K562 (cell line): ENCODE measurements around the gene EPB42. TPM values are rescaled to one million over a fixed set of nuclear protein-coding genes. Genes with fewer than 3 reads are reported as not detected.

Experiments
- CBX3 ChIP-seq, 2 experiments: IDR thresholded peaks; 1 replicate in 1 of 2; 2 replicates in 1 of 2; pipeline ENCODE4 v1.6.1; 2012; ENCODE audit warnings: inconsistent platforms in 2 of 2, low read length in 2 of 2, borderline replicate concordance in 1 of 2, control low read depth in 1 of 2
- CC2D1A ChIP-seq: fragments of 450-650 bp; IDR thresholded peaks from 2 replicates; pipeline ENCODE4 v1.6.1; 2017; ENCODE audit warnings: mild to moderate bottlenecking
- ELK3 ChIP-seq: fragments of 450-650 bp; formaldehyde crosslinking; IDR thresholded peaks from 2 replicates; pipeline ENCODE4 v1.4.0; 2020; ENCODE audit warnings: mild to moderate bottlenecking
- ETV1 ChIP-seq: fragments of 450-650 bp; conservative IDR thresholded peaks from 2 replicates; pipeline ENCODE4 v1.6.1; 2016; ENCODE audit warnings: missing genetic modification characterization, control low read depth, low read depth, missing compliant biosample characterization
- EZH2 ChIP-seq: IDR thresholded peaks from 2 replicates; pipeline ENCODE4 v1.6.1; 2012; ENCODE audit warnings: low read depth, mild to moderate bottlenecking, inconsistent platforms, low read length, borderline replicate concordance
- HMG20A ChIP-seq: fragments of 450-650 bp; formaldehyde crosslinking; conservative IDR thresholded peaks from 2 replicates; pipeline ENCODE4 v1.4.0; 2020; ENCODE audit warnings: mild to moderate bottlenecking, mixed read lengths
- HNRNPK ChIP-seq: fragments of 200-400 bp; formaldehyde crosslinking; IDR thresholded peaks from one replicate; pipeline ENCODE4 v1.6.1; 2018; ENCODE audit warnings: mild to moderate bottlenecking, low read depth, low read length; ENCODE audit not compliant: poor library complexity, severe bottlenecking
- HNRNPUL1 ChIP-seq: fragments of 200-400 bp; formaldehyde crosslinking; IDR thresholded peaks from 2 replicates; pipeline ENCODE4 v1.6.1; 2017; ENCODE audit warnings: low read length
- LEF1 ChIP-seq: fragments of 450-650 bp; IDR thresholded peaks from 2 replicates; pipeline ENCODE4 v1.6.1; 2016; ENCODE audit warnings: mild to moderate bottlenecking
- POLR3A ChIP-seq: IDR thresholded peaks from 2 replicates; pipeline ENCODE4 v1.6.1; 2011; ENCODE audit warnings: borderline replicate concordance, mild to moderate bottlenecking, moderate library complexity; ENCODE audit not compliant: insufficient read length, insufficient read depth; ENCODE audit errors: extremely low read depth
- PRMT5 ChIP-seq: sonication (generic); formaldehyde crosslinking; IDR thresholded peaks from 2 replicates; pipeline ENCODE4 v1.5.0; 2020; ENCODE audit warnings: missing genetic modification reagents
- RNF2 ChIP-seq: sonication (generic); IDR thresholded peaks from 2 replicates; pipeline ENCODE4 v1.6.1; 2016
- SAP30 ChIP-seq: fragments of 200-600 bp; sonication (generic); IDR thresholded peaks from 2 replicates; pipeline ENCODE4 v1.6.1; 2012; ENCODE audit warnings: borderline replicate concordance, low read depth, mild to moderate bottlenecking, moderate library complexity, low read length, control low read depth, inconsistent platforms; ENCODE audit not compliant: insufficient read depth, poor library complexity, severe bottlenecking
- ZFP1 ChIP-seq: fragments of 450-650 bp; formaldehyde crosslinking; IDR thresholded peaks from 2 replicates; pipeline ENCODE4 v1.4.0; 2020; ENCODE audit warnings: mild to moderate bottlenecking, mixed read lengths
- ZNF316 ChIP-seq: fragments of 450-650 bp; IDR thresholded peaks from 2 replicates; pipeline ENCODE4 v1.6.1; 2016
- ZNF436 ChIP-seq: fragments of 250-450, 450-650 bp; sonication (Bioruptor Pico); formaldehyde crosslinking; IDR thresholded peaks from 2 replicates; pipeline ENCODE4 v1.7.0; 2020; ENCODE audit warnings: mild to moderate bottlenecking
- ZNF668 ChIP-seq: fragments of 250-450 bp; sonication (Bioruptor Pico); IDR thresholded peaks from 2 replicates; pipeline ENCODE4 v1.8.0; 2022; ENCODE audit warnings: mild to moderate bottlenecking, inconsistent platforms
- ZNF699 ChIP-seq: fragments of 250-450 bp; sonication (Bioruptor Pico); IDR thresholded peaks from 2 replicates; pipeline ENCODE4 v1.8.0; 2021; ENCODE audit warnings: mild to moderate bottlenecking, moderate library complexity; ENCODE audit not compliant: insufficient replicate concordance
- polyA plus RNA-seq, 8 experiments: library from polyadenylated mRNA; depleted of rRNA in 4 of 8; stranded (reverse) in 5 of 8; unstranded in 3 of 8; fragments of >200 nt; fragmentation: Nextera tagmentation in 2 of 8; fragmentation: Illumina TruSeq in 1 of 8; extraction: Ambion mirVana in 2 of 8; extraction: Trizol in 1 of 8; gene quantifications; 2 replicates each; pipeline versions ENCODE4 v1.2.1 to v1.2.3, GENCODE V29; 2011 to 2014; ENCODE audit warnings: inconsistent platforms in 1 of 8, missing spikeins in 1 of 8
- total RNA-seq, 7 experiments: library from RNA; depleted of rRNA in 6 of 7; stranded (reverse); fragments of >200 nt in 6 of 7; fragmentation: Illumina TruSeq in 2 of 7; extraction: Trizol in 2 of 7; gene quantifications; 2 replicates each; pipeline versions ENCODE4 v1.2.1 to v1.2.3, GENCODE V29; 2011 to 2021; ENCODE audit warnings: low replicate concordance in 1 of 7
- TF ChIP-seq, protein P1 (sequence below): fragments of 450-650 bp; IDR thresholded peaks from 2 replicates; pipeline ENCODE4 v1.6.1; 2016; ENCODE audit warnings: borderline replicate concordance

The EPB42 gene
- total and polyA plus RNA-seq, 9 of the 15 experiments (the other 6 are each of a cell fraction or from before 2014, with no cell fraction given) = 0.38 to 2.3 (median 1.4) TPM

DNA sequence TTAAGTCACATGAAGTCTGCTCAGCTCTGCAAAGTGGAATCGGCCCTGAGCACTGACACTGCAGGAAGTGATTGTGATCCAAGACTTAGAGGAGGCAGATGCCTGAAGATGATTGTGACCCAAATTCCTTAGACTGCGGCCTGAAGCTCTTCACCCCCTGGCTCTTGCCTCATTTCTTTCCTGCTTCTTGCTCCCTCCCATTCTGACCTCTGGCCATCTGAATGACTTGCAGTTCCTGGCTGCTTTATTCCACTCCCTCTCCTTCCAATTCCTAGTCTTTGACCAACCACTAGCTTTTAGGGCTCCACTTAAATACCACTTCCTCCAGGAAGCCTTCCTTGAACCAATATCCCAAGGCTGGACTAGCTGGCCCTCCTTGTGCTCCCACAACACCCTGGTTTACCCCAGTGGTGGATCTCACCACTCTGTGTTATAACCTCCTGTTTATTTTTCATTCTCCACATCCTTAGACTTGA lies 9.9 kb upstream of the EPB42 start (continued):
- 0 out of 2 replicates have a peak, but pooled peaks have one; percentile 10 for TF ChIP-seq CC2D1A
- TF ChIP-seq ZNF316 = peak; percentile 95
- peak; percentile 88 for TF ChIP-seq ZNF436 (CRISPR knock-in tag)
- TF ChIP-seq HMG20A = no peak
- TF ChIP-seq ETV1 = peak; percentile 69
- TF ChIP-seq RNF2 = peak; percentile 57
- no peak for TF ChIP-seq ZNF668 (CRISPR knock-in tag)
- peak in 1 of 2 experiments; percentile 50; a peak in 1 of 3 replicates for TF ChIP-seq CBX3 (IDR thresholded peaks at IDR 0.05; ENCODE audit: borderline replicate concordance in 1 of 2, low read length in 2 of 2)
- TF ChIP-seq ELK3 = no peak
- no peak for TF ChIP-seq ZFP1 (CRISPR knock-in tag)
- TF ChIP-seq, protein P1, sequence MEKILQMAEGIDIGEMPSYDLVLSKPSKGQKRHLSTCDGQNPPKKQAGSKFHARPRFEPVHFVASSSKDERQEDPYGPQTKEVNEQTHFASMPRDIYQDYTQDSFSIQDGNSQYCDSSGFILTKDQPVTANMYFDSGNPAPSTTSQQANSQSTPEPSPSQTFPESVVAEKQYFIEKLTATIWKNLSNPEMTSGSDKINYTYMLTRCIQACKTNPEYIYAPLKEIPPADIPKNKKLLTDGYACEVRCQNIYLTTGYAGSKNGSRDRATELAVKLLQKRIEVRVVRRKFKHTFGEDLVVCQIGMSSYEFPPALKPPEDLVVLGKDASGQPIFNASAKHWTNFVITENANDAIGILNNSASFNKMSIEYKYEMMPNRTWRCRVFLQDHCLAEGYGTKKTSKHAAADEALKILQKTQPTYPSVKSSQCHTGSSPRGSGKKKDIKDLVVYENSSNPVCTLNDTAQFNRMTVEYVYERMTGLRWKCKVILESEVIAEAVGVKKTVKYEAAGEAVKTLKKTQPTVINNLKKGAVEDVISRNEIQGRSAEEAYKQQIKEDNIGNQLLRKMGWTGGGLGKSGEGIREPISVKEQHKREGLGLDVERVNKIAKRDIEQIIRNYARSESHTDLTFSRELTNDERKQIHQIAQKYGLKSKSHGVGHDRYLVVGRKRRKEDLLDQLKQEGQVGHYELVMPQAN = no peak
- no peak for TF ChIP-seq POLR3A
- TF ChIP-seq HNRNPUL1 = no peak
- no peak for TF ChIP-seq ZNF699
- no peak for TF ChIP-seq PRMT5 (CRISPR knock-in tag)
- no peak for TF ChIP-seq EZH2
- TF ChIP-seq SAP30 = no peak
- 0 out of 2 replicates have a peak, but pooled peaks have one; percentile 59 for TF ChIP-seq LEF1
- TF ChIP-seq HNRNPK = no peak
